Fibroblast of lung (primary cell): ENCODE measurements around the gene PAM16. TPM values are rescaled to one million over a fixed set of nuclear protein-coding genes. Genes with fewer than 3 reads are reported as not detected.
A peak's percentile ranks its signal among the peaks of the same experiment; 100 is the strongest.

Source experiments
- DNase-seq, 2 donors: peaks; one replicate each; pipeline versions ENCODE4 v3.0.0 to v3.0.0-alpha.2; 2010; ENCODE audit warnings: low read depth in 2 of 2
- H2AFZ ChIP-seq: 2 replicates; pipeline ENCODE4 v1.5.1; 2012; ENCODE audit warnings: low read length, control low read depth, inconsistent platforms
- H3K27ac ChIP-seq: 2 replicates; pipeline ENCODE4 v1.5.1; 2011; ENCODE audit warnings: low read length, control low read depth; ENCODE audit not compliant: insufficient read depth
- H3K27me3 ChIP-seq: 2 replicates; pipeline ENCODE4 v1.5.1; 2011; ENCODE audit warnings: mild to moderate bottlenecking, low read length; ENCODE audit not compliant: control insufficient read depth, insufficient read depth
- H3K36me3 ChIP-seq: 2 replicates; pipeline ENCODE4 v1.5.1; 2011; ENCODE audit warnings: low read length; ENCODE audit not compliant: control insufficient read depth, insufficient read depth
- H3K4me1 ChIP-seq: 2 replicates; pipeline ENCODE4 v1.5.1; 2011; ENCODE audit warnings: low read length; ENCODE audit not compliant: control insufficient read depth, insufficient read depth; ENCODE audit errors: extremely low read depth
- H3K4me2 ChIP-seq: 2 replicates; pipeline ENCODE4 v1.5.1; 2011; ENCODE audit warnings: low read length, control low read depth; ENCODE audit not compliant: insufficient read depth; ENCODE audit errors: extremely low read depth
- H3K4me3 ChIP-seq, 4 experiments: fragments of 200-600 bp in 1 of 4; sonication (generic) in 1 of 4; replicated peaks in 1 of 4; 2 replicates each; pipeline ENCODE4 v1.5.1; 2011 to 2016; ENCODE audit warnings: low read length in 4 of 4, low read depth in 3 of 4, mild to moderate bottlenecking in 3 of 4, control low read depth in 2 of 4, inconsistent platforms in 1 of 4, mixed read lengths in 1 of 4; ENCODE audit not compliant: insufficient read depth in 1 of 4; ENCODE audit errors: control extremely low read depth in 1 of 4
- H3K79me2 ChIP-seq: 2 replicates; pipeline ENCODE4 v1.5.1; 2012; ENCODE audit warnings: mild to moderate bottlenecking, low read length, inconsistent platforms; ENCODE audit not compliant: control insufficient read depth, insufficient read depth
- H3K9ac ChIP-seq: 2 replicates; pipeline ENCODE4 v1.5.1; 2011; ENCODE audit warnings: mild to moderate bottlenecking, low read length, control low read depth; ENCODE audit not compliant: insufficient read depth
- H3K9me3 ChIP-seq: 2 replicates; pipeline ENCODE4 v1.5.1; 2012; ENCODE audit warnings: low read depth, low read length; ENCODE audit not compliant: control insufficient read depth, insufficient read depth
- H4K20me1 ChIP-seq: 2 replicates; pipeline ENCODE4 v1.5.1; 2011; ENCODE audit warnings: low read length; ENCODE audit not compliant: control insufficient read depth, insufficient read depth; ENCODE audit errors: extremely low read depth
- CTCF ChIP-seq, 2 donors: IDR thresholded peaks in 1 of 2; conservative IDR thresholded peaks in 1 of 2; 1 replicate in 1 of 2; 2 replicates in 1 of 2; pipeline ENCODE4 v1.5.1; 2011 to 2012; ENCODE audit warnings: low read length in 2 of 2, control low read depth in 1 of 2, inconsistent platforms in 1 of 2, low read depth in 1 of 2, mild to moderate bottlenecking in 1 of 2
- EZH2 ChIP-seq: IDR thresholded peaks from 2 replicates; pipeline ENCODE4 v1.5.1; 2012; ENCODE audit warnings: low read length, control low read depth, mild to moderate bottlenecking; ENCODE audit errors: missing control alignments
- polyA plus RNA-seq, 2 donors: library from polyadenylated mRNA; depleted of rRNA in 1 of 2; stranded (reverse) in 1 of 2; unstranded in 1 of 2; fragments of >200 nt; gene quantifications; 2 replicates each; pipeline ENCODE4 v1.2.1, GENCODE V29; 2011 to 2012; ENCODE audit warnings: missing spikeins in 1 of 2
- total RNA-seq: library from RNA; depleted of rRNA; stranded (reverse); fragments of >200 nt; gene quantifications from 2 replicates; pipeline ENCODE4 v1.2.1, GENCODE V29; 2014

Gene PAM16
- total and polyA plus RNA-seq, 2 donors (not counting 1 experiment from before 2014, with no cell fraction given), result 14.8 to 34.3 TPM

GRCh38 chr16:4316108-4316863 is 34.8 kb downstream of the PAM16 start:
- peaks cover 50% of the 10 kb centered on the region for H3K79me2 ChIP-seq
- H2AFZ ChIP-seq, result no peak overlapping the region
- TF ChIP-seq EZH2 (no peak), CTCF (conservative IDR thresholded peaks at IDR 0.05 in 1 of 2, IDR thresholded peaks at IDR 0.05 in 1 of 2; ENCODE audit: low read depth in 1 of 2, low read length in 2 of 2) (no peak)
- peak overlapping the region; percentile 95 for H3K4me2 ChIP-seq
- H3K36me3 ChIP-seq, result peaks cover 2% of the 10 kb centered on the region
- peak overlapping the region; percentile 72 for H3K9ac ChIP-seq
- H3K27ac ChIP-seq, result peak overlapping the region; percentile 77
- H3K4me1 ChIP-seq, result peaks cover 24% of the 10 kb centered on the region
- H3K9me3 ChIP-seq, result no peaks in the 10 kb centered on the region
- DNase-seq, result no peak
- no peaks in the 10 kb centered on the region for H3K27me3 ChIP-seq
- peak overlapping the region; percentile 45 to 94 (median 75) for H3K4me3 ChIP-seq
- H4K20me1 ChIP-seq, result no peaks in the 10 kb centered on the region

GRCh38 chr16:4315186-4316107 is 35.7 kb downstream of the PAM16 start, which contains the start of gene GLIS2:
Gene GLIS2 (plus strand): TSS chr16:4316067. CDS start chr16:4332281, 16,214 bp downstream.
- Histone ChIP-seq H3K9ac (peak within 1 kb of the TSS; percentile 76), H2AFZ (peak within 1 kb of the TSS; percentile 7), H3K4me1 (peaks cover 24% of the 10 kb centered on the region), H3K79me2 (peaks cover 42% of the 10 kb centered on the region), H3K4me2 (peak within 1 kb of the TSS; percentile 95), H3K27me3 (no peaks in the 10 kb centered on the region), H4K20me1 (no peaks in the 10 kb centered on the region), H3K36me3 (peaks cover 2% of the 10 kb centered on the region), H3K27ac (peak within 1 kb of the TSS; percentile 90), H3K9me3 (no peaks in the 10 kb centered on the region), H3K4me3 (peak within 1 kb of the TSS; percentile 47 to 94 (median 75))
- peak; percentile 86 for DNase-seq
- TF ChIP-seq CTCF (conservative IDR thresholded peaks at IDR 0.05 in 1 of 2, IDR thresholded peaks at IDR 0.05 in 1 of 2; ENCODE audit: low read depth in 1 of 2, low read length in 2 of 2) (no peak), EZH2 (no peak)
